Measurements from ENCODE around the gene JPH3. TPM values are rescaled to one million over a fixed set of nuclear protein-coding genes. Genes with fewer than 3 reads are reported as not detected.

JPH3 gene
- total and polyA plus RNA-seq, 2 experiments from 2014 or later, result 1.8 to 4.8 TPM

DNA sequence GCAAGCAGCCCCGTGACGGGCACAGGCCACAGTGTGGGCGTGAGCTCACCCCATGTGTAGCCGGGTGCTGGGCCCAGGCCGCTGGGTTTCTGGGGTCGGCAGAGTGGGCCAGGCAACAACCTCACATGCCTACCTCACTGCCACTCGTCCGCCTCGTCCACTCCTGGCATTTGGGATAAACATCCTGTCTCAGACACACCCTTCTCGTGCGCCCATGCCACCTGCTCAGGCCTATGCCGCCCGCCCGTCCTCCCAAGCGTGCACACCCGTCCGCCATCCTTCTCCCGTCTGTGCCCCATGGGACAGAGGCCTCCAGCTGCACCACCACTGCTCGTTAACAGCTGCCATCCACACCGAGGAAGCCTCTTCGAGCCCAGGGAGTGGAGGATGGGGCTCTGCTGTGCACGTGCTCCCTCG, 99.2 kb downstream of the JPH3 start:
- Histone ChIP-seq H3K4me2 (no peak overlapping the region), H4K20me1 (ENCODE audit: insufficient read depth, poor library complexity, severe bottlenecking) (no peaks in the 10 kb centered on the region), H3K9me3 (ENCODE audit: low read depth) (no peaks in the 10 kb centered on the region), H3K79me2 (no peaks in the 10 kb centered on the region), H2AFZ (no peak overlapping the region), H3K27ac (no peak overlapping the region), H3K27me3 (no peaks in the 10 kb centered on the region), H3K9me2 (replicated peaks; ENCODE audit: insufficient read depth) (no peaks in the 10 kb centered on the region), H3K4me3 (no peak overlapping the region), H3K36me3 (replicated peaks; ENCODE audit: insufficient read depth, low read depth) (no peaks in the 10 kb centered on the region), H3K4me1 (ENCODE audit: insufficient read depth) (no peaks in the 10 kb centered on the region)
- no peak for DNase-seq (ENCODE audit: low spot score)
- WGBS (ENCODE audit: low lambda C conversion rate, missing lambda C conversion rate), result 96% methylated on average over 22 of the region's 23 CpGs
- TF ChIP-seq EZH2phosphoT487 (IDR thresholded peaks at IDR 0.05; ENCODE audit: low read depth, severe bottlenecking, unreplicated experiment) (no peak), EZH2 (IDR thresholded peaks at IDR 0.05; ENCODE audit: borderline replicate concordance) (no peak)
- TF ChIP-seq, protein P1, sequence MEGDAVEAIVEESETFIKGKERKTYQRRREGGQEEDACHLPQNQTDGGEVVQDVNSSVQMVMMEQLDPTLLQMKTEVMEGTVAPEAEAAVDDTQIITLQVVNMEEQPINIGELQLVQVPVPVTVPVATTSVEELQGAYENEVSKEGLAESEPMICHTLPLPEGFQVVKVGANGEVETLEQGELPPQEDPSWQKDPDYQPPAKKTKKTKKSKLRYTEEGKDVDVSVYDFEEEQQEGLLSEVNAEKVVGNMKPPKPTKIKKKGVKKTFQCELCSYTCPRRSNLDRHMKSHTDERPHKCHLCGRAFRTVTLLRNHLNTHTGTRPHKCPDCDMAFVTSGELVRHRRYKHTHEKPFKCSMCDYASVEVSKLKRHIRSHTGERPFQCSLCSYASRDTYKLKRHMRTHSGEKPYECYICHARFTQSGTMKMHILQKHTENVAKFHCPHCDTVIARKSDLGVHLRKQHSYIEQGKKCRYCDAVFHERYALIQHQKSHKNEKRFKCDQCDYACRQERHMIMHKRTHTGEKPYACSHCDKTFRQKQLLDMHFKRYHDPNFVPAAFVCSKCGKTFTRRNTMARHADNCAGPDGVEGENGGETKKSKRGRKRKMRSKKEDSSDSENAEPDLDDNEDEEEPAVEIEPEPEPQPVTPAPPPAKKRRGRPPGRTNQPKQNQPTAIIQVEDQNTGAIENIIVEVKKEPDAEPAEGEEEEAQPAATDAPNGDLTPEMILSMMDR (IDR thresholded peaks at IDR 0.05; ENCODE audit: poor library complexity), result no peak

DNA sequence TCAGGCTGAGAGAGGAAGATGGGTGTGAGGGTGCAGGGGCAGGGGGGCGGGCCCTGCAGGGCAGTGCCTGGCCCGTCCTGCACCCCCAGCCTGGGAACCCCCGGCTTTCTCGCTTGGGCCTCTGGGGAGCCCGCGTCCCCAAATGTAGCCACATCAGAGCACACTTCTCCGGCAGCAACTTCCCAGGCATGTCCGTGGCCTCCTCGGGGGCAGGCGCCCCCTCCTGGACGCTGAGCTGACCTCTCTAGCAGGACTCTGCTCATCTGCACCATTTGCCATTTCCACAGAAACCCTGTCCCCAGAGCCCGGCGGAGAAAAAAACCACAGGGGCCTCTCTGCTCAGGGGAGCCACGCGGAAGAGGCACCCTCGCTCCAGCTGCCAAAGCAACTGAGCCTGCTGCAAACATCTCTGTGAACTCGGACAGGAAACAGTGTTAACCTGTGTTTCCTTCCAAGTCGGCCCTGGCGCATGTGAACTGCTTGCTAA, 100.1 kb downstream of the JPH3 start:
- Histone ChIP-seq H3K27me3 (no peaks in the 10 kb centered on the region), H4K20me1 (ENCODE audit: insufficient read depth, poor library complexity, severe bottlenecking) (no peaks in the 10 kb centered on the region), H3K4me1 (ENCODE audit: insufficient read depth) (no peaks in the 10 kb centered on the region), H3K4me2 (no peak overlapping the region), H3K9me3 (ENCODE audit: low read depth) (no peaks in the 10 kb centered on the region), H2AFZ (no peak overlapping the region), H3K27ac (no peak overlapping the region), H3K4me3 (no peak overlapping the region), H3K9me2 (replicated peaks; ENCODE audit: insufficient read depth) (no peaks in the 10 kb centered on the region), H3K36me3 (replicated peaks; ENCODE audit: insufficient read depth, low read depth) (no peaks in the 10 kb centered on the region), H3K79me2 (no peaks in the 10 kb centered on the region)
- WGBS (ENCODE audit: low lambda C conversion rate, missing lambda C conversion rate), result 69% methylated on average over 18 of the region's 19 CpGs
- TF ChIP-seq EZH2phosphoT487 (IDR thresholded peaks at IDR 0.05; ENCODE audit: low read depth, severe bottlenecking, unreplicated experiment), result no peak
- TF ChIP-seq, protein P1 (IDR thresholded peaks at IDR 0.05; ENCODE audit: poor library complexity), result peak; percentile 45
- peak; percentile 26 for DNase-seq (ENCODE audit: low spot score)

DNA sequence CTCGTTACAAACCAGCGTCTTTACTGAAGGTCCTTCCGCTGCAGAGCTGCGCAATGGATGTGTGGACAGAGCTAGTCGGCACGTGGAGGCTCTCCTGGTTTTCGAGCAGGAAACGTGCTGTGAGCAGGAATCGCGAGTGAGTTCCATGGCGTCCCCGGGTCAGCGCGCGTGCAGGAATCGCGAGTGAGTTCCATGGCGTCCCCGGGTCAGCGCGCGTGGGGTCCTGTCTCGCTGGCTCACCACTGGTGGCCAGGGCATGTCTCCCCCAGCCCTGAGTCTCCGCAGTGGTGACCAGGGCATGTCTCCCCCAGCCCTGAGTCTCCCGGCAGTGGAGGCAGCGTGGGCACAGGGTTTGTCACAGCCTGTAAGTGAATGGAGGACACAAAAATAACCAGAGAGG, 100.8 kb downstream of the JPH3 start:
- Histone ChIP-seq H3K27me3 (no peaks in the 10 kb centered on the region), H3K4me3 (no peak overlapping the region), H3K36me3 (replicated peaks; ENCODE audit: insufficient read depth, low read depth) (no peaks in the 10 kb centered on the region), H2AFZ (no peak overlapping the region), H3K4me1 (ENCODE audit: insufficient read depth) (no peaks in the 10 kb centered on the region), H3K4me2 (no peak overlapping the region), H3K79me2 (no peaks in the 10 kb centered on the region), H3K9me3 (ENCODE audit: low read depth) (no peaks in the 10 kb centered on the region), H4K20me1 (ENCODE audit: insufficient read depth, poor library complexity, severe bottlenecking) (no peaks in the 10 kb centered on the region), H3K27ac (no peak overlapping the region), H3K9me2 (replicated peaks; ENCODE audit: insufficient read depth) (no peaks in the 10 kb centered on the region)
- 95% methylated on average over 26 of the region's 26 CpGs for WGBS (ENCODE audit: low lambda C conversion rate, missing lambda C conversion rate)
- TF ChIP-seq EZH2 (IDR thresholded peaks at IDR 0.05; ENCODE audit: borderline replicate concordance) (no peak), EZH2phosphoT487 (IDR thresholded peaks at IDR 0.05; ENCODE audit: low read depth, severe bottlenecking, unreplicated experiment) (no peak)
- TF ChIP-seq, protein P1 (IDR thresholded peaks at IDR 0.05; ENCODE audit: poor library complexity), result no peak
- DNase-seq (ENCODE audit: low spot score), result no peak
